Ovary (tissue), 3 donors: ENCODE measurements around the gene SIX5.

Source experiments
- CTCF ChIP-seq, 3 donors: fragments of 450-650 bp in 2 of 3; fragments of 200-600 bp in 1 of 3; IDR thresholded peaks; one replicate each; pipeline versions ENCODE4 v1.5.1 to v1.8.0; 2016 to 2022; ENCODE audit warnings: antibody characterized with exemption in 3 of 3, mild to moderate bottlenecking in 1 of 3
- POLR2A ChIP-seq: fragments of 450-650 bp; IDR thresholded peaks from one replicate; pipeline ENCODE4 v1.6.1; 2017; ENCODE audit warnings: antibody characterized with exemption, mild to moderate bottlenecking, moderate library complexity
- donor health status: DM: no; HTN: no; CAD: no.

- TF ChIP-seq POLR2A = no peak
- no peak for TF ChIP-seq CTCF (IDR thresholded peaks at IDR 0.05)
Measured at GRCh38 chr19:45815481-45816216, 46.6 kb upstream of the SIX5 start.
